PFSK-1 (cell line): ENCODE measurements around the gene PROCA1.

Source experiments
- FOXP2 ChIP-seq: optimal IDR thresholded peaks from 2 replicates; pipeline ENCODE3; 2011; ENCODE audit warnings: borderline replicate concordance, control low read depth, inconsistent platforms; ENCODE audit not compliant: insufficient read depth; ENCODE audit errors: extremely low read length, extremely low read depth
- POLR2AphosphoS5 ChIP-seq: IDR thresholded peaks from 2 replicates; pipeline ENCODE4 v1.6.1; 2012; ENCODE audit warnings: low read depth, mild to moderate bottlenecking, control low read depth, low read length, moderate library complexity
- SIN3A ChIP-seq: IDR thresholded peaks from 2 replicates; pipeline ENCODE4 v1.6.1; 2012; ENCODE audit warnings: mild to moderate bottlenecking, low read length, moderate library complexity, borderline replicate concordance; ENCODE audit not compliant: insufficient read depth
- TAF1 ChIP-seq: IDR thresholded peaks from 2 replicates; pipeline ENCODE4 v1.6.1; 2012; ENCODE audit warnings: low read length, control low read depth, borderline replicate concordance; ENCODE audit not compliant: insufficient read depth
- TF ChIP-seq, protein P1 (sequence below), 2 experiments: IDR thresholded peaks; 2 replicates each; pipeline versions ENCODE4 v1.6.1 to v1.8.0; 2011 to 2012; ENCODE audit warnings: low read depth in 2 of 2, low read length in 2 of 2, control low read depth in 1 of 2, inconsistent platforms in 1 of 2, mild to moderate bottlenecking in 1 of 2, moderate library complexity in 1 of 2; ENCODE audit not compliant: insufficient read depth in 1 of 2

DNA sequence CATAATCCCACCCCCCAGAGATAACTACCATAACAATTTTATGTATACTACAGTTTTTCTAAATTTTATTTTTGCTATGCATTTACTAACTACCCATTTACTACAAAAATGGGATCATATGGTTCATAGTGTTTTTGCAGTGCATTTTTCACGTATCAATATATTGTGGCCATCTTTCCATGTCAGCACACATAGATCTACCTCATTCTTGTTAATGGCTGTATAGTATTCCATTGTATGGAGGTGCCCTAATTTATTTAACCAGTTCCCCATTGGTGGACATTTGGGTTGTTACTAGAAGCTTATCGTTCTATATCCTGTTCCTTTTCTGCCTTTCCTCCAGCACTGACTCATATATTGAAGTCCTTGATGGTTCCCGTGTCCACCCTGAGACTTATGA lies 22.7 kb downstream of the PROCA1 start:
- TF ChIP-seq POLR2AphosphoS5: no peak
- TF ChIP-seq TAF1: no peak
- no peak for TF ChIP-seq SIN3A
- no peak for TF ChIP-seq FOXP2
- TF ChIP-seq, protein P1, sequence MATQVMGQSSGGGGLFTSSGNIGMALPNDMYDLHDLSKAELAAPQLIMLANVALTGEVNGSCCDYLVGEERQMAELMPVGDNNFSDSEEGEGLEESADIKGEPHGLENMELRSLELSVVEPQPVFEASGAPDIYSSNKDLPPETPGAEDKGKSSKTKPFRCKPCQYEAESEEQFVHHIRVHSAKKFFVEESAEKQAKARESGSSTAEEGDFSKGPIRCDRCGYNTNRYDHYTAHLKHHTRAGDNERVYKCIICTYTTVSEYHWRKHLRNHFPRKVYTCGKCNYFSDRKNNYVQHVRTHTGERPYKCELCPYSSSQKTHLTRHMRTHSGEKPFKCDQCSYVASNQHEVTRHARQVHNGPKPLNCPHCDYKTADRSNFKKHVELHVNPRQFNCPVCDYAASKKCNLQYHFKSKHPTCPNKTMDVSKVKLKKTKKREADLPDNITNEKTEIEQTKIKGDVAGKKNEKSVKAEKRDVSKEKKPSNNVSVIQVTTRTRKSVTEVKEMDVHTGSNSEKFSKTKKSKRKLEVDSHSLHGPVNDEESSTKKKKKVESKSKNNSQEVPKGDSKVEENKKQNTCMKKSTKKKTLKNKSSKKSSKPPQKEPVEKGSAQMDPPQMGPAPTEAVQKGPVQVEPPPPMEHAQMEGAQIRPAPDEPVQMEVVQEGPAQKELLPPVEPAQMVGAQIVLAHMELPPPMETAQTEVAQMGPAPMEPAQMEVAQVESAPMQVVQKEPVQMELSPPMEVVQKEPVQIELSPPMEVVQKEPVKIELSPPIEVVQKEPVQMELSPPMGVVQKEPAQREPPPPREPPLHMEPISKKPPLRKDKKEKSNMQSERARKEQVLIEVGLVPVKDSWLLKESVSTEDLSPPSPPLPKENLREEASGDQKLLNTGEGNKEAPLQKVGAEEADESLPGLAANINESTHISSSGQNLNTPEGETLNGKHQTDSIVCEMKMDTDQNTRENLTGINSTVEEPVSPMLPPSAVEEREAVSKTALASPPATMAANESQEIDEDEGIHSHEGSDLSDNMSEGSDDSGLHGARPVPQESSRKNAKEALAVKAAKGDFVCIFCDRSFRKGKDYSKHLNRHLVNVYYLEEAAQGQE (IDR thresholded peaks at IDR 0.05; ENCODE audit: insufficient read depth in 1 of 2, low read depth in 2 of 2, low read length in 2 of 2): no peak
